Body of pancreas (tissue), 4 donors: ENCODE results near the gene MAPK8IP1. TPM values are rescaled to one million over a fixed set of nuclear protein-coding genes. Genes with fewer than 3 reads are reported as not detected.
"Not testable (repeated sequence)": the region's sequence is repeated elsewhere in the genome, so short reads cannot be mapped to it uniquely, and the experiment has no call there.

Experiments used
- ATAC-seq: fragments of 150-250 bp; one replicate; pipeline ENCODE4 v1.9.1; 2016
- DNase-seq, 4 donors: peaks; one replicate each; pipeline ENCODE4 v3.0.0-alpha.2; 2019
- H3K27ac ChIP-seq, 4 donors: fragments of 200-600 bp; sonication (generic); 1 replicate in 3 of 4; 2 replicates in 1 of 4; pipeline versions ENCODE4 v1.5.1 to v1.6.1; 2016 to 2019; ENCODE audit warnings: mild to moderate bottlenecking in 1 of 4, mixed read lengths in 1 of 4, moderate library complexity in 1 of 4
- H3K27me3 ChIP-seq, 2 donors: fragments of 200-600 bp; sonication (generic); one replicate each; pipeline ENCODE4 v1.6.0; 2016; ENCODE audit warnings: mild to moderate bottlenecking in 1 of 2
- H3K36me3 ChIP-seq, 2 donors: fragments of 200-600 bp; sonication (generic); replicated peaks in 1 of 2; 2 replicates each; pipeline ENCODE4 v1.5.1; 2016; ENCODE audit warnings: low read depth in 2 of 2; ENCODE audit not compliant: insufficient read depth in 1 of 2
- H3K4me1 ChIP-seq: fragments of 200-600 bp; sonication (generic); one replicate; pipeline ENCODE4 v1.6.0; 2016
- H3K4me3 ChIP-seq, 2 donors: fragments of 200-600 bp; sonication (generic); 1 replicate in 1 of 2; 2 replicates in 1 of 2; pipeline ENCODE4 v1.5.1; 2016 to 2019
- H3K9me3 ChIP-seq, 3 donors: fragments of 200-600 bp; sonication (generic); 1 replicate in 2 of 3; 2 replicates in 1 of 3; pipeline ENCODE4 v1.5.1; 2016
- POLR2A ChIP-seq, 3 donors: fragments of 450-650 bp; IDR thresholded peaks; one replicate each; pipeline ENCODE4 v1.6.1; 2016; ENCODE audit warnings: antibody characterized with exemption in 3 of 3, mild to moderate bottlenecking in 2 of 3
- WGBS, 2 donors: methylation state at CpG; one replicate each; pipeline ENCODE4 v1.1.5; 2017; 5-methylcytosine and 5-hydroxymethylcytosine counted together
- intact Hi-C: fragments of 100-400 bp; cut with DNase I; formaldehyde crosslinking; loops from one replicate; pipeline ENCODE4 v1.15.1; 2023
- total RNA-seq, 2 donors: library from RNA; depleted of rRNA; stranded (reverse); fragments of >200 nt; gene quantifications; one replicate each; pipeline ENCODE4 v1.1.0, GENCODE V29; 2016
- TF ChIP-seq, protein P1 (sequence below), 7 experiments: fragments of 450-650 bp in 4 of 7; fragments of 200-600 bp in 3 of 7; sonication (generic) in 3 of 7; IDR thresholded peaks; one replicate each; pipeline ENCODE4 v1.5.1; 2016 to 2019; ENCODE audit warnings: antibody characterized with exemption in 7 of 7

Gene MAPK8IP1
- total RNA-seq: 10 to 100 TPM; 23.7 to 32.4 TPM

DNA sequence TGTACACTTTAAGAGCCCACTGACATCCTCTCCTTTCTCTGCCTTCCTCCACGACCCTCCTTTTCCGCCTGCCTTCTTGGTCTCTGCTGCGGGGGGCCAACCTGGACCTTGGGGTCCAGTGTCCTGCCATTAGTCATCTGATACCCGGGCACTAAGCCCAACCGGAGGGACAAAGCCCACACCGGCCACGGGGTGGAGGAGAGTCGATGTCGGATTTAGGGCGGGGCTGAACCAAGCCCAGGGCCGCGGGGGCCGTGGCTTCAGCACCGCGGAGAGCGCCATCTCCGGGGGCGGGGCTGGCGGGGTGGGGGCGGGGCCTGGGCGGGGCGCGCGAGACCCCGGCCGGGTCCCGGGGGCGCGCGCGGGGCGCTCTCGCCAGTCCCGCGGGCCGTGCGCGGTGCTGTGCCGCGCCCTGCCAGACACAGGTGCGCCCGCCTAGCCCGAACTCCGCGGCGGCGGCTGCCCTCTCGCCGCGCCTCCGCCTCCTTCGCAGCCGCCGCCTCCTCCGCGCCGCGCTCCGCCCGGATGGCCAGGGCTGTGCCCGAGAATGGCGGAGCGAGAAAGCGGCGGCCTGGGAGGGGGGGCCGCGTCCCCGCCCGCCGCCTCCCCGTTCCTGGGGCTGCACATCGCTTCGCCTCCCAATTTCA lies at the start of gene MAPK8IP1:
Gene MAPK8IP1, plus strand, starts transcription at position 378 of the 647 bp plus-strand sequence. Its CDS starts 170 bp downstream, at position 548.
- H3K4me3 ChIP-seq: peak within 1 kb of the TSS in 1 of 2 donors; percentile 49
- TF ChIP-seq POLR2A (IDR thresholded peaks at IDR 0.05): no peak
- TF ChIP-seq, protein P1, sequence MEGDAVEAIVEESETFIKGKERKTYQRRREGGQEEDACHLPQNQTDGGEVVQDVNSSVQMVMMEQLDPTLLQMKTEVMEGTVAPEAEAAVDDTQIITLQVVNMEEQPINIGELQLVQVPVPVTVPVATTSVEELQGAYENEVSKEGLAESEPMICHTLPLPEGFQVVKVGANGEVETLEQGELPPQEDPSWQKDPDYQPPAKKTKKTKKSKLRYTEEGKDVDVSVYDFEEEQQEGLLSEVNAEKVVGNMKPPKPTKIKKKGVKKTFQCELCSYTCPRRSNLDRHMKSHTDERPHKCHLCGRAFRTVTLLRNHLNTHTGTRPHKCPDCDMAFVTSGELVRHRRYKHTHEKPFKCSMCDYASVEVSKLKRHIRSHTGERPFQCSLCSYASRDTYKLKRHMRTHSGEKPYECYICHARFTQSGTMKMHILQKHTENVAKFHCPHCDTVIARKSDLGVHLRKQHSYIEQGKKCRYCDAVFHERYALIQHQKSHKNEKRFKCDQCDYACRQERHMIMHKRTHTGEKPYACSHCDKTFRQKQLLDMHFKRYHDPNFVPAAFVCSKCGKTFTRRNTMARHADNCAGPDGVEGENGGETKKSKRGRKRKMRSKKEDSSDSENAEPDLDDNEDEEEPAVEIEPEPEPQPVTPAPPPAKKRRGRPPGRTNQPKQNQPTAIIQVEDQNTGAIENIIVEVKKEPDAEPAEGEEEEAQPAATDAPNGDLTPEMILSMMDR (IDR thresholded peaks at IDR 0.05): peak in 3 of 7 experiments; percentile 10 to 25 (median 12)
- H3K27me3 ChIP-seq: no peaks in the 10 kb centered on the region
- peak; percentile 90 for ATAC-seq
- intact Hi-C loops: no loop called here
- H3K4me1 ChIP-seq: peaks cover 11% of the 10 kb centered on the region
- 3 to 13% methylated on average over 5 to 41 of the region's 73 CpGs for WGBS, 2 donors
- DNase-seq: peak; percentile 62 to 73 (median 66)
- H3K36me3 ChIP-seq: peaks cover 0 to 13% of the 10 kb centered on the region in 2 donors
- H3K9me3 ChIP-seq: no peaks in the 10 kb centered on the region
- H3K27ac ChIP-seq: peak within 1 kb of the TSS in 1 of 4 donors; percentile 24

GRCh38 chr11:45839204-45839603 lies 46.2 kb upstream of the MAPK8IP1 start:
- H3K27me3 ChIP-seq: no peaks in the 10 kb centered on the region
- H3K27ac ChIP-seq: no peak overlapping the region
- no peaks in the 10 kb centered on the region for H3K9me3 ChIP-seq
- no peak for DNase-seq
- no peak overlapping the region for H3K4me3 ChIP-seq
- peaks cover 15% of the 10 kb centered on the region for H3K4me1 ChIP-seq
- intact Hi-C loops: no loop called here
- no peaks in the 10 kb centered on the region for H3K36me3 ChIP-seq
- TF ChIP-seq, protein P1 (IDR thresholded peaks at IDR 0.05): no peak
- TF ChIP-seq POLR2A (IDR thresholded peaks at IDR 0.05): no peak
- WGBS, 2 donors: 92 to 95% methylated on average over 6 of the region's 6 CpGs
- no peak for ATAC-seq

GRCh38 chr11:45840251-45840650 lies 45.2 kb upstream of the MAPK8IP1 start:
- ATAC-seq, H3K36me3 ChIP-seq, H3K27me3 ChIP-seq, DNase-seq, H3K4me3 ChIP-seq, H3K9me3 ChIP-seq, H3K27ac ChIP-seq, intact Hi-C loops: not testable (repeated sequence)
- WGBS, 2 donors: 90% methylated on average over 13 of the region's 13 CpGs
- H3K4me1 ChIP-seq: peaks cover 25% of the 10 kb centered on the region

- Histone ChIP-seq H3K4me1 (peaks cover 36% of the 10 kb centered on the region), H3K27ac (peak overlapping the region; percentile 90 to 96 (median 95)), H3K36me3 (no peaks in the 10 kb centered on the region), H3K4me3 (no peak overlapping the region), H3K9me3 (no peaks in the 10 kb centered on the region), H3K27me3 (no peaks in the 10 kb centered on the region)
- DNase-seq (peak; percentile 95 to 96 (median 96)), ATAC-seq (peak; percentile 68)
- TF ChIP-seq, protein P1 (IDR thresholded peaks at IDR 0.05): peak; percentile 88 to 98 (median 97)
- TF ChIP-seq POLR2A (IDR thresholded peaks at IDR 0.05): peak in 2 of 3 donors; percentile 41 to 64
- intact Hi-C loops: no loop called here
- WGBS, 2 donors: 0 to 3% methylated on average over 22 of the region's 22 CpGs
Measured at GRCh38 chr11:45843158-45843924, 42.1 kb upstream of the MAPK8IP1 start.

GRCh38 chr11:45844822-45845578 lies 40.5 kb upstream of the MAPK8IP1 start:
- Histone ChIP-seq H3K9me3 (no peaks in the 10 kb centered on the region), H3K27me3 (no peaks in the 10 kb centered on the region), H3K36me3 (no peaks in the 10 kb centered on the region), H3K27ac (peak overlapping the region in 3 of 4 donors; percentile 95 to 98 (median 96)), H3K4me3 (no peak overlapping the region), H3K4me1 (peaks cover 53% of the 10 kb centered on the region)
- TF ChIP-seq, protein P1 (IDR thresholded peaks at IDR 0.05): no peak
- TF ChIP-seq POLR2A (IDR thresholded peaks at IDR 0.05): no peak
- 74 to 77% methylated on average over 3 of the region's 3 CpGs for WGBS, 2 donors
- DNase-seq: no peak
- ATAC-seq: no peak
- intact Hi-C loops: no loop called here
